Mononuclear cell (primary cell): Measurements from ENCODE around the gene MORN5. TPM values are rescaled to one million over a fixed set of nuclear protein-coding genes. Genes with fewer than 3 reads are reported as not detected.
A peak's percentile ranks its signal among the peaks of the same experiment; 100 is the strongest.

Experiments used
- H3K27me3 ChIP-seq: 2 replicates; pipeline ENCODE4 v1.6.0; 2011; ENCODE audit warnings: low read length, control low read depth; ENCODE audit not compliant: insufficient read depth
- H3K4me1 ChIP-seq: 2 replicates; pipeline ENCODE4 v1.5.1; 2011; ENCODE audit warnings: mild to moderate bottlenecking, low read length, control low read depth; ENCODE audit not compliant: insufficient read depth
- H3K4me3 ChIP-seq: 2 replicates; pipeline ENCODE4 v1.5.1; 2011; ENCODE audit warnings: mild to moderate bottlenecking, low read length, moderate library complexity
- H3K9me3 ChIP-seq: 2 replicates; pipeline ENCODE4 v1.5.1; 2011; ENCODE audit warnings: low read depth, mild to moderate bottlenecking, control low read depth, low read length
- total RNA-seq: library from RNA; depleted of rRNA; stranded (reverse); fragments of >200 nt; gene quantifications from one replicate; pipeline ENCODE4 v1.2.3, GENCODE V29; 2012

The MORN5 gene
- total RNA-seq, 1 donor, result not detected

- no peaks in the 10 kb centered on the region for H3K9me3 ChIP-seq
- H3K4me1 ChIP-seq, result no peaks in the 10 kb centered on the region
- H3K27me3 ChIP-seq, result no peaks in the 10 kb centered on the region
Measured at GRCh38 chr9:122205176-122205575, 45.5 kb downstream of the MORN5 start.

GRCh38 chr9:122206118-122207046 is 46.7 kb downstream of the MORN5 start:
- peaks cover 3% of the 10 kb centered on the region for H3K27me3 ChIP-seq
- no peaks in the 10 kb centered on the region for H3K9me3 ChIP-seq
- no peak overlapping the region for H3K4me3 ChIP-seq
- H3K4me1 ChIP-seq, result no peaks in the 10 kb centered on the region

More at GRCh38 chr9:122205176-122205575, 45.5 kb downstream of the MORN5 start:
- no peak overlapping the region for H3K4me3 ChIP-seq

GRCh38 chr9:122207096-122207495 is 47.4 kb downstream of the MORN5 start:
- H3K4me3 ChIP-seq, result no peak overlapping the region
- H3K27me3 ChIP-seq, result peaks cover 11% of the 10 kb centered on the region
- no peaks in the 10 kb centered on the region for H3K9me3 ChIP-seq
- no peaks in the 10 kb centered on the region for H3K4me1 ChIP-seq

GRCh38 chr9:122209451-122209850 is 49.7 kb downstream of the MORN5 start:
- Histone ChIP-seq H3K27me3 (peaks cover 29% of the 10 kb centered on the region), H3K4me1 (peaks cover 9% of the 10 kb centered on the region), H3K9me3 (no peaks in the 10 kb centered on the region), H3K4me3 (no peak overlapping the region)

GRCh38 chr9:122212473-122213004 is 52.8 kb downstream of the MORN5 start:
- H3K27me3 ChIP-seq, result peaks cover 55% of the 10 kb centered on the region
- no peak overlapping the region for H3K4me3 ChIP-seq
- H3K4me1 ChIP-seq, result peaks cover 9% of the 10 kb centered on the region
- H3K9me3 ChIP-seq, result no peaks in the 10 kb centered on the region

GRCh38 chr9:122213102-122213588 is 53.4 kb downstream of the MORN5 start:
- H3K9me3 ChIP-seq, result no peaks in the 10 kb centered on the region
- H3K27me3 ChIP-seq, result peaks cover 61% of the 10 kb centered on the region
- peaks cover 10% of the 10 kb centered on the region for H3K4me1 ChIP-seq
- H3K4me3 ChIP-seq, result no peak overlapping the region

GRCh38 chr9:122213589-122214413 is 54.1 kb downstream of the MORN5 start:
- no peaks in the 10 kb centered on the region for H3K9me3 ChIP-seq
- peak overlapping the region; percentile 6 for H3K4me3 ChIP-seq
- H3K4me1 ChIP-seq, result peaks cover 16% of the 10 kb centered on the region
- H3K27me3 ChIP-seq, result peaks cover 68% of the 10 kb centered on the region

GRCh38 chr9:122214507-122214906 is 54.8 kb downstream of the MORN5 start:
- no peak overlapping the region for H3K4me3 ChIP-seq
- peaks cover 23% of the 10 kb centered on the region for H3K4me1 ChIP-seq
- H3K27me3 ChIP-seq, result peaks cover 75% of the 10 kb centered on the region
- no peaks in the 10 kb centered on the region for H3K9me3 ChIP-seq

- peaks cover 28% of the 10 kb centered on the region for H3K4me1 ChIP-seq
- peaks cover 86% of the 10 kb centered on the region for H3K27me3 ChIP-seq
- H3K9me3 ChIP-seq, result no peaks in the 10 kb centered on the region
- H3K4me3 ChIP-seq, result no peak overlapping the region
Measured at GRCh38 chr9:122215663-122216062, 56.0 kb downstream of the MORN5 start.

- H3K4me3 ChIP-seq, result no peak overlapping the region
- peaks cover 89% of the 10 kb centered on the region for H3K27me3 ChIP-seq
- H3K9me3 ChIP-seq, result no peaks in the 10 kb centered on the region
- H3K4me1 ChIP-seq, result peaks cover 28% of the 10 kb centered on the region
Measured at GRCh38 chr9:122216138-122216797, 56.6 kb downstream of the MORN5 start.

GRCh38 chr9:122216798-122217418 is 57.2 kb downstream of the MORN5 start:
- H3K27me3 ChIP-seq, result peaks cover 90% of the 10 kb centered on the region
- no peaks in the 10 kb centered on the region for H3K9me3 ChIP-seq
- H3K4me1 ChIP-seq, result peaks cover 28% of the 10 kb centered on the region
- no peak overlapping the region for H3K4me3 ChIP-seq

- Histone ChIP-seq H3K4me3 (no peak overlapping the region), H3K4me1 (peaks cover 28% of the 10 kb centered on the region), H3K9me3 (no peaks in the 10 kb centered on the region), H3K27me3 (peaks cover 92% of the 10 kb centered on the region)
Measured at GRCh38 chr9:122217640-122218039, 57.9 kb downstream of the MORN5 start.

GRCh38 chr9:122218071-122218934 is 58.6 kb downstream of the MORN5 start:
- Histone ChIP-seq H3K4me3 (no peak overlapping the region), H3K9me3 (no peaks in the 10 kb centered on the region), H3K27me3 (peaks cover 86% of the 10 kb centered on the region), H3K4me1 (peaks cover 23% of the 10 kb centered on the region)
